Non-pigmented ciliary epithelial cell (primary cell): ENCODE measurements around the gene CCDC13.

ENCODE experiments used
- DNase-seq: peaks from one replicate; pipeline ENCODE4 v3.0.0-alpha.2; 2010; ENCODE audit warnings: low read depth

CCDC13 gene

DNA sequence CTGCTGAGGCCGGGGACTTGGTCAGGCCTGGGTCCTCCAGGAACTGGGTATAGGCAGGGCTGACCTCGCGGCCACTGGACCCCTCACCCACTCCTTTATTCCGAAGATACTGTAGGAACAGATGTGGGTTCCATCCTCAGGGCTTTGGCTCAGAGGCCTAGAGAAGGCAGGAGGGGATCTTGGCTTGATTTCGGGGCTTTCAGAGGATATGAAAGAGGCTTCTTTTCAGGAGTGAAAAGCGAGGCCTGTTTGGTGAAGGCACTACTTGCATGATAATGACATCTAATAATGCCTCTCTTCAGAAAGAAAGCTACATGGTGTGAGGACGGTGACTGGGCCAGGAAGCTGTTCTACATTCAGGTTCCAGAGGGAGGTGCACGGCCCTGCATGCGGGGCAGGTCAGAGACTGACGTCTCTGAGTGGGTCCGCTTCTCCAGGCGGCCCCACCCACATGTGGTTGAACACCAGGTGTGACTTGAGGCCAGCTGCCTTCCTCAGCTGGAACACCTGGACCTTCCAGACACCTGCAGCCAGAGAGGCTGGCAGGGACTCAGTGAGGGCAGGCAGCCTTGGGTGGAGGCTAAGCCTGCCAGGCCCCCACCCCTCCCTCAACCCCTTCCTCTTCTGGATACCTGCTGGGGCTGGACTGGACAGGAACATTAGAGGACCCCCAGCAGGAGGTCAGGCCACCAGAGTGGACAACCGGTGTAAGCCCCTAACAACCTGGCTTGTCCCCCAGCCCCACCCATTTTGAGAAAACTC is 39.4 kb downstream of the CCDC13 start:
- no peak for DNase-seq

DNA sequence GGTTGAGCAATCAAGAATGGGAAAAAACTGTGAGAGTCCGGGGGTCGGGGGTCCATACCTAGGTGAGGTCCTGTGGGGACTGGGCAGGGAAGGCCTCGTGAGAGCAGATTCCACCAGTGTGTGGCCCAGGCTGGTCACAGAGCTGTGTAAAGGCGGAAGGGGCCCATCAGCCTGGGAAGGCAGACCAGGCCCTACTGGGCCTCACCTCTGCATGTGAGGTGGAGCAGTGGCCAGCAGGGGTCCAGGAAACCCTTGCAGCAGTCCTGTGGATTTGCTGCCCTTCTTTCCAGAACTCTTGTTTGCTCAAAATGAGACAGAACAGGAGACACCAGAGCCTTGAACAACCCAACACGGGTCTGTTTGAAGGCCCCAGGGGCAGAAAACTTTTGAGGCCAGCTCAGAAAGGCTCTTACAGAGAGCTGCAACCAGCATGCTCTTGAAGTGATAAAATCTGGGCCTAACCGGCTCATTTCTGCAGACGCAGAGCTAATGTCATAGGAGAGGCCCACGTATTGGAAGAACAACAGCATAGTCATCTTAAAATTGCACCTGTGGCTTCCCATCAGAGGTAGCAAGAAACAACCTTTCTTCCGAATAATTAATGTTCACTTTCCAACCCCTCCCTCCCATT is 40.1 kb downstream of the CCDC13 start:
- DNase-seq: no peak

DNA sequence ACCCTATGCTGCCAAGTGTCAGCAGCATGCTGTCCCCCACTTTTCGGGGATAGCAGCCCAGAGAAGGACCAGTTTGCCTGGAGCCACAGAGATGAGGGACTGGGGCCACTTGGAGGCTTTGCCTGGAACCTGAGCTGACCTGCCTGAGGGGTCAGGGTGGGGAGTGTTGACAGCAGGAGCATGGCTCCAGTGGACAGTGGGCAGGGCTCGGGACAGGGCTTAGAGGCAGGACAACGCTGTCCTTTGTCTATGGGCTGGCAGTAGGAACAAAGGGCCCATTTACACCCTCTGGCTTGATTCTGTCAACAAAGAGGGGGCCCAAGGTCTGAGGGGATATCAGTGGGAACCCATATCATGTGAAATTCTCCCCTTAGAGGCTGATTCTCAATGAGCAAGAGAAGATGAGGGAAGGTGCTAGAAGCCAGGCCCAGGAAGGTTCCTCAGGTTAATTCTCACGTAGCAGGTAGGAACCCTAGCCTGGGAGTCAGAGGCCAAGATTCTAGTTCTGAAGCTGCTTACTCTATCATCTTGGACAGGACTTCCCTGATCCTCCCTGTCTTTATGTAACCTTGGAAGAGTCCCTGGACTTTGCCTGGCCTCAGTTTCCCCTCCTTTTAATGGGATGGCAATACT is 40.7 kb downstream of the CCDC13 start:
- DNase-seq: no peak

DNA sequence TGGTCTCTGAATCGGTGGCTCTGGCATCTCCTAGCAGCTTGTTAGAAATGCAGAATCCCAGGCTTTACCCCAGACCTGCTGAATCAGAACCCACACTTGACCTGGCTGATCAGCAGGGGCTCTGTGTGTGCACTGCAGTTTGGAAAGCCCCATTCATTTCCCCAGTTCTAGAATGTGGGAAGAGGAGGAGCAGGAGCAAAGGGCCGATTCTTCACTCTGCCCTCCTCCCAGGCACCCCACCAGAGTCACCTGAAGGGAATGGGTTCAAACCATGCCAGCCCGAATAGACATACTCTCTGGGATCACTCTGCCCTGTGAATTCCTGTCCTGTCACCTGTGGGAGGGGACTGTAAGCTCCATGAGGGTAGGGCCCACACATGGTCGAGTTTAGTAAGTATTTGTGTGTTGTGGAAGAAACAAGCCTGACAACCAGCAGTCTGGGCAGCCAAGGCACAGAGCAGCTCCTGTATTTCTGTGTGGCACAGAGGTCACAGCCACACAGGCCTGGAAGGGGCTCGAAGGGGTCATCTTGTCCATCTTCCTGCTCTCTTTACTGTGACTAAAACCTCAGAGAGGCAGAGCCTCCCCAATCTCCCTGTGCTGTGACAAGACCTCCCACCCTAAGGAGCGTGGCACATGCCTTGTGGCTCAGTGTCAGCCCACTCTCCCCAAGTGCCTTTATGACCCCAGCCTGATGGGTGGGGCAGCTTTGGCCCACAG is 41.4 kb downstream of the CCDC13 start:
- no peak for DNase-seq

DNA sequence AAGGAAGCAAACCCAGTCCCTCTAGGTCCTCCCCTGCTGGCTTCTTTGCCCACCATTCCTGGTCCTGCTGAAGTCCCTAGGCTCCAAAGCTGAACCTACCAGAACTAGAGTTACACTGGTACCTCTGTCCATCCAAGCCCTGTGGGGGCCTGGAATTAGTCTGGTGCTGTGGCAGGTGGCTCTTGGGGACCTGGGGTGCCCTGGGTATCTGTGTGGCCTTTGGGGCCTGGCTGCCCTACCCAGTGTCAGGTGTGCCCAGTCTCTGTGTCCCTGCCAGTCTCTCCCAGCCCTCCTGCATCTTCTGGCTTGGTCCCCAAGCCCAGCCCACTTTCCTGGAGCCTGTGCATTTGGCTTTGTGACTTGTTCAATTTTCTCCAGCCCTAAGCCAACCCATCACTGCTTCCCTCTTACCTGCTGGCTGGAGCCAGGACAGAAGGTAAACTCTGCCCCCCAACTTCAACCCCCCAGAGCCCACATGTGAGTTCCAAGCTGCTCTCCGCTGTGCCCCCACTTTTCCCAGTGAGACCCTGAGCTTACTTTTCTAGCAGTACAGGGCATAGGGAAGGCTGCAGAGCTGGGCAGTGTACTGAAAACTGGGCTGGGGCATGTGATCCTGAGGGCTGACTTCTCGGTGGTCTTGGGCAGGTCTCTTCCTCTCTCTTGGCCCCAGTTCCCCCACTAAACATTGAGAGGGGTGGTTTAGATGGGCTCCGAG is 42.2 kb downstream of the CCDC13 start:
- no peak for DNase-seq

DNA sequence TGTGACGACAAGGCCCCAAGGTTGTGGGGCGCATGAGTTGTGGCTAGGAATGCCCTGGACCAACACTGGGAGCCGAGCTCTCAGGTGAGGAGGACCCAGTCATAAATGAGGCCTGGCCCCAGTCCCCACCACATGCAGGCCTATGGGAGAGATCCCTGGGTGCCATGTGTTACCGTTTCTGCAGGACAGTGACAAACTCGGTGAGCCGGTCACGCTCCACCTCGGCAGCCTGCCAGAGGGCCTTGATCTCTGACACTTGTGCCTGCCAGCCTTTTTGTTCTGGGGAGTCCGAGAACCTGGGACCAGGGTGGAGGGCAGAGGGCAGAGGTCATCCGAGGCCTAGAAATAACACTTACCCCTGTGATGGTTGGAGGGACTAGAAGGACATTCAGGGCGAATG is 42.8 kb downstream of the CCDC13 start:
- DNase-seq: no peak

DNA sequence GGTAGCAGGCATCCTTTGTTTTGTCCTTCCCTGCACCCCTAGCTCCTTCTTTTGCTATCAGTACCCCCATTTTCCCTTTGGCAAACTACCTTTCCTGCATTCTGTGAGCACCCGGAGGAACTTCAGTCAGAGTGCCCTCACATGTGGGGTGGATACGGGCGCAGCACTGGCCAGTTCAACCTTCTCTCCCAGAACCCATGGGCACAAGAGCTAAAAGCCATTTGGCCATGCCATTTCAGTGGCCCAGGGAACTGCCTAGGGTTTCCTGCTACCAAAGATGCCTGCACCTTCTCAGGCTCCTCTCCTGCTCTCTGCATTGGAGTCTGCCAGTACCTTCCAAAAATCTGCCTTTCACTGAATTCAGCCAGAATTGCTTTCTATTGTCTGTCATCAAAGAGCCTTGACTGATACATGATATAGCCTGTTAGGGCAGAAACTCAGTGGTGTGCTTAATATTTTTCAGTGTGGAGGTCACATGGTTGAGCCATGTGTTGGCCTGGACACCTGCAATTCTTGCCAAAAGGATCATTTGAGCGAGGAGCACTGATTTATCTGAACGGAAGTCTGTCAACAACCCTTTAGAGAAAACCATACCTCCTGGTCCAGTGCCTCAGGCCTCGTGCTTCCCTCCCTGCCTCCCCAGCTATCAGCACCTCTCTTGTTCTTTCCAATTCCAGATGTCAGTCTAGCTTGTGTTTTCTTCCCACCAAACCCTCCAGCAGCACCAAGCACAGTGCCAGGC is 43.5 kb downstream of the CCDC13 start:
- DNase-seq: no peak

DNA sequence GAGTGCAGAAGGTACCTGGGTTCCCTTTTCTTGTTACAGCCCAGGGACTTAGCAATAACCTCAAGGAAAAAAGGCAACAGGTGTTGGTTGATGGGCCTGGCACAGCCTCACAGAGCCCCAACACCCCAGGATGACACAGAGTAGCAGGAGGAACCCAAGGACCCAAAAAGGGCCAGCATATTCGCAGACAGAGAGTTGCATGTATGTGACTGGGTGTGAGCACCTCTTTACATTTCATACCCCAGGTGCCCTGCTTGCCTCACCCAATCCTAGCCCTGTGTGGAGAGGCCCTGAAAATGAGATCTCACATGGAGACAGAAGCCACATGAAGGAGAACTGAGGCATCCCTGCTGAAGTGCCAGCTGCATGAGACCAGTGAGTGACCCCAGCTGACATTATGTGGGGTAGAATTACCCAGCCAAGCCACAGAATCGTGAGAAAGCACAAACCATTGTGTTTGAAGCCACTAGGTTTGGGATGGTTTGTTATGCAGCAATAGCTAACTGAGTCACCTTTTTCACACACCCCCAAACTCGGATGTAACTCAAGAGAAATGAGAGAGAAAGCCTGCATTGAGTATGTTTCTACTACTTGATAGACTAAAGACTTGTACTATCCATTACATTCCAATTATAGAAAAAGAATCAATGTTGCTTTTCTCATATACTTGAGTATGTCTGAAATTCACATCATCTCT is 44.2 kb downstream of the CCDC13 start:
- no peak for DNase-seq

DNA sequence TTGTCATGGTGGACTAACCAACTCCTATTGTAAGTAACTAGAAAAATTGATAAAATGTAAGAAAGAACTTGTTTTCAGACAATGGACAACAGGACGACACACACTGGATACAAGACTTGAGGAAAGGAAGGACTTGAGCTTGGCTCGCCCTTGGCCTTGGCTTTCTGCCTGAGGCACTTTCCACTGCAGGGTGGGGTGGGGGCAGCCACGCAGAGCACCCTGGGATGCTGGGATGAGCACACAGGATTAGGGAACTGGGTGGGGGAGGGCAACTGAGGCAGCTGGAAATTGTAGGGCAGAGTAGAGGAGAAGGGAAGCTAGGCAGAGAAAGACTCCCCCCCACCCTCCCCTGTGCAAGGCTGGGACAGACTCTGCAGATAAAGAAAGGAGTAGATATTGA is 45.0 kb downstream of the CCDC13 start:
- no peak for DNase-seq

DNA sequence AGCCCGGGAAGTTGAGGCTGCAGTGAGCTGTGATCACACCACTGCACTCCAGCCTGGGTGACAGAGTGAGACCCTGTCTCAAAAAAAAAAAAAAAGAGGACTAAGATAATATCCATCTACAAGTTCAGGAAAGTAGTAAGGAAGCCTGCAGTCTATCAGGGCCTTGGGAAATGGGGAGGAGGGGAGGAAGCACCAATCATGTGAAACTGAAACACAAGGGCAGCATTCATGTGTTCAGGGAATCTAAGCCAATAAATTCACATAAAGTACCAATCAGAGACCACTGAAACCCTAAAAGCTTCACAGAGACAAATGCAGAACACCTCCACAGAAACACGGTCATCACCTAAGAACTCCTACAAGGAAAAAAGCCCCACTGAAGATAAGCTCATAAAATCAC is 47.6 kb downstream of the CCDC13 start:
- DNase-seq: no peak

DNA sequence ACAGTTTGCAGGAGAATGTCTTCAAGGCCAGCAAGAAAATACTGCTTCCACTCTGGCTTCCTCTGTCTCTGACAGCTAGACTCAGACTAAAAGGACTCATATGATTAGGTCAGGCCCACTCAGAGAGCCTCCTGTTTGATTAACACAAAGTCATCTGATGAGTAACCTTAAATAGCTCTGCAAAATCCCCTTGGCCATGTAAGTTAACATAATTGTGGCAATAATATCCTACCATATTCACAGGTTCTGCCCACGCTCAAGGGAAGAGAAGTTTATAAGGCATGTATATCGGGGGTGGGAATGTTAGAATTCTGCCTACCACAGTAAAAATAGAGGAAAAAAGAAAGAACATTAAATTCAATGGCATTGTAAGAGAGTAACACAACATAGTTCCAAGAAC is 49.8 kb downstream of the CCDC13 start:
- no peak for DNase-seq
